SK-N-SH treated with all-trans-retinoic acid at 6 μM for 48 hours (cell line): Measurements from ENCODE around the gene NRXN2.
"Not testable (repeated sequence)": the region's sequence is repeated elsewhere in the genome, so short reads cannot be mapped to it uniquely, and the experiment has no call there.

Experiments used
- ATAC-seq: fragments of 200-7000 bp; cut with Tn5 transposase; 3 replicates; pipeline ENCODE4 v1.9.1; 2020; ENCODE audit warnings: mild to moderate bottlenecking, moderate library complexity
- ARNTL ChIP-seq: fragments of 450-650 bp; formaldehyde crosslinking; IDR thresholded peaks from 2 replicates; pipeline ENCODE4 v1.5.0; 2020; ENCODE audit warnings: low read depth, mild to moderate bottlenecking, moderate library complexity, borderline replicate concordance
- CSDC2 ChIP-seq: fragments of 250-450 bp; sonication (Bioruptor Pico); IDR thresholded peaks from 2 replicates; pipeline ENCODE4 v1.5.0; 2020; ENCODE audit warnings: mild to moderate bottlenecking, moderate library complexity
- ESRRG ChIP-seq: fragments of 250-450 bp; sonication (Bioruptor Pico); IDR thresholded peaks from 2 replicates; pipeline ENCODE4 v1.6.1; 2021; ENCODE audit warnings: mild to moderate bottlenecking
- ISL1 ChIP-seq: fragments of 250-450 bp; sonication (Bioruptor Pico); IDR thresholded peaks from 2 replicates; pipeline ENCODE4 v2.1.2; 2022; ENCODE audit warnings: mild to moderate bottlenecking, moderate library complexity
- OSR1 ChIP-seq: fragments of 250-450 bp; sonication (Bioruptor Pico); IDR thresholded peaks from 2 replicates; pipeline ENCODE4 v1.8.0; 2022; ENCODE audit warnings: moderate library complexity, mild to moderate bottlenecking, inconsistent platforms
- PATZ1 ChIP-seq: fragments of 250-450 bp; sonication (Bioruptor Pico); IDR thresholded peaks from 2 replicates; pipeline ENCODE4 v1.8.0; 2020; ENCODE audit warnings: mild to moderate bottlenecking, moderate library complexity, borderline replicate concordance
- PPARA ChIP-seq: fragments of 250-450 bp; sonication (Bioruptor Pico); IDR thresholded peaks from 2 replicates; pipeline ENCODE4 v1.5.0; 2020; ENCODE audit warnings: mild to moderate bottlenecking, borderline replicate concordance
- RARB ChIP-seq: fragments of 250-450 bp; sonication (Bioruptor Pico); IDR thresholded peaks from 2 replicates; pipeline ENCODE4 v1.8.0; 2021; ENCODE audit warnings: mild to moderate bottlenecking, moderate library complexity
- SNAI2 ChIP-seq: fragments of 250-450 bp; sonication (Bioruptor Pico); IDR thresholded peaks from 2 replicates; pipeline ENCODE4 v1.5.0; 2020; ENCODE audit warnings: mild to moderate bottlenecking, moderate library complexity
- TCF4 ChIP-seq: fragments of 250-450 bp; sonication (Bioruptor Pico); IDR thresholded peaks from 2 replicates; pipeline ENCODE4 v1.8.0; 2021; ENCODE audit warnings: mild to moderate bottlenecking, moderate library complexity, borderline replicate concordance
- TSHZ2 ChIP-seq: fragments of 250-450 bp; sonication (Bioruptor Pico); IDR thresholded peaks from 2 replicates; pipeline ENCODE4 v1.5.0; 2020; ENCODE audit warnings: mild to moderate bottlenecking, moderate library complexity
- ZC3H10 ChIP-seq: fragments of 250-450 bp; sonication (Bioruptor Pico); IDR thresholded peaks from 2 replicates; pipeline ENCODE4 v1.5.1; 2021; ENCODE audit warnings: mild to moderate bottlenecking, moderate library complexity
- ZFP3 ChIP-seq: fragments of 250-450 bp; sonication (Bioruptor Pico); IDR thresholded peaks from 2 replicates; pipeline ENCODE4 v1.5.0; 2020; ENCODE audit warnings: mild to moderate bottlenecking, moderate library complexity
- ZFP30 ChIP-seq: fragments of 450-650 bp; formaldehyde crosslinking; IDR thresholded peaks from 2 replicates; pipeline ENCODE4 v1.5.0; 2022; ENCODE audit warnings: mild to moderate bottlenecking, moderate library complexity
- ZNF565 ChIP-seq: fragments of 450-650 bp; formaldehyde crosslinking; conservative IDR thresholded peaks from 2 replicates; pipeline ENCODE4 v1.5.0; 2020; ENCODE audit warnings: low read depth, mild to moderate bottlenecking, moderate library complexity
- ZNF70 ChIP-seq: fragments of 450-650 bp; formaldehyde crosslinking; IDR thresholded peaks from 2 replicates; pipeline ENCODE4 v1.5.0; 2020; ENCODE audit warnings: mild to moderate bottlenecking, moderate library complexity
- TF ChIP-seq, protein P1 (sequence below): fragments of 250-450 bp; sonication (Bioruptor Pico); IDR thresholded peaks from 2 replicates; pipeline ENCODE4 v1.5.1; 2021; ENCODE audit warnings: mild to moderate bottlenecking, moderate library complexity
- TF ChIP-seq, protein P2 (sequence below): fragments of 250-450 bp; sonication (Bioruptor Pico); IDR thresholded peaks from 2 replicates; pipeline ENCODE4 v1.5.1; 2020; ENCODE audit warnings: low read depth, mild to moderate bottlenecking, moderate library complexity
- TF ChIP-seq, protein P3 (sequence below): fragments of 250-450 bp; sonication (Bioruptor Pico); IDR thresholded peaks from 2 replicates; pipeline ENCODE4 v1.8.0; 2021; ENCODE audit warnings: low read depth, mild to moderate bottlenecking, moderate library complexity, borderline replicate concordance

The NRXN2 gene

GRCh38 chr11:64670975-64671374, 52.0 kb downstream of the NRXN2 start (continued):
- TF ChIP-seq PATZ1 (CRISPR knock-in tag) (no peak), ZNF70 (CRISPR knock-in tag) (no peak), ESRRG (CRISPR knock-in tag) (no peak), ZC3H10 (CRISPR knock-in tag) (no peak), TSHZ2 (CRISPR knock-in tag) (no peak), SNAI2 (no peak), OSR1 (CRISPR knock-in tag) (no peak)

- no peak for ATAC-seq
- TF ChIP-seq PATZ1 (CRISPR knock-in tag) (no peak), ZFP30 (CRISPR knock-in tag) (no peak), ARNTL (CRISPR knock-in tag) (no peak), ZC3H10 (CRISPR knock-in tag) (no peak), ZNF565 (no peak), ISL1 (CRISPR knock-in tag) (no peak), TCF4 (no peak), ZFP3 (CRISPR knock-in tag) (no peak)
- TF ChIP-seq, protein P1, sequence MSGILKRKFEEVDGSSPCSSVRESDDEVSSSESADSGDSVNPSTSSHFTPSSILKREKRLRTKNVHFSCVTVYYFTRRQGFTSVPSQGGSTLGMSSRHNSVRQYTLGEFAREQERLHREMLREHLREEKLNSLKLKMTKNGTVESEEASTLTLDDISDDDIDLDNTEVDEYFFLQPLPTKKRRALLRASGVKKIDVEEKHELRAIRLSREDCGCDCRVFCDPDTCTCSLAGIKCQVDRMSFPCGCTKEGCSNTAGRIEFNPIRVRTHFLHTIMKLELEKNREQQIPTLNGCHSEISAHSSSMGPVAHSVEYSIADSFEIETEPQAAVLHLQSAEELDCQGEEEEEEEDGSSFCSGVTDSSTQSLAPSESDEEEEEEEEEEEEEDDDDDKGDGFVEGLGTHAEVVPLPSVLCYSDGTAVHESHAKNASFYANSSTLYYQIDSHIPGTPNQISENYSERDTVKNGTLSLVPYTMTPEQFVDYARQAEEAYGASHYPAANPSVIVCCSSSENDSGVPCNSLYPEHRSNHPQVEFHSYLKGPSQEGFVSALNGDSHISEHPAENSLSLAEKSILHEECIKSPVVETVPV = no peak
These were observed 55.7 kb downstream of the NRXN2 start for GRCh38 chr11:64667154-64667745.

DNA sequence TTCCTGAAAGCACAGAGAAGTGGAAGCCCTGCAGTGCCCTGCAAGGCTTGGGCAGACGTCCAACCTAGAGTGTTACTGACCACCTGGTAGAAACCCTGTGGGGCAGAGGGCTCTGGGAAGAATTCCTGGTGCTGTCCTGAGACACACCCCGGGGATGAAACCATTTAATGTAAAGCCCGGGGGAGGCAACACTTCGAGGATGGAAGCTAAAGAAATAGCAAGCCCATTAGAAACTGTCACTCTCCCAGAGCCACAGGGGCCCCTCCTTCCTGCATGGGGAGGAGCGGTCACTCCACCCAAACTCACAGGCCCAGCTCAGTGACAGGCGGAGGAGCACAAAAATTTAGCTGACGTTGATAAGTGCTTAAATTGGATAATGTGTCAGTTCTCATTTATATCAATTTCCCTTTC, 57.6 kb downstream of the NRXN2 start:
- ATAC-seq = no peak
- TF ChIP-seq PPARA (no peak), RARB (CRISPR knock-in tag) (no peak), ZNF565 (no peak), ZFP3 (CRISPR knock-in tag) (no peak), ARNTL (CRISPR knock-in tag) (no peak), PATZ1 (CRISPR knock-in tag) (no peak), CSDC2 (no peak), TCF4 (no peak), ESRRG (CRISPR knock-in tag) (no peak)
- TF ChIP-seq, protein P2, sequence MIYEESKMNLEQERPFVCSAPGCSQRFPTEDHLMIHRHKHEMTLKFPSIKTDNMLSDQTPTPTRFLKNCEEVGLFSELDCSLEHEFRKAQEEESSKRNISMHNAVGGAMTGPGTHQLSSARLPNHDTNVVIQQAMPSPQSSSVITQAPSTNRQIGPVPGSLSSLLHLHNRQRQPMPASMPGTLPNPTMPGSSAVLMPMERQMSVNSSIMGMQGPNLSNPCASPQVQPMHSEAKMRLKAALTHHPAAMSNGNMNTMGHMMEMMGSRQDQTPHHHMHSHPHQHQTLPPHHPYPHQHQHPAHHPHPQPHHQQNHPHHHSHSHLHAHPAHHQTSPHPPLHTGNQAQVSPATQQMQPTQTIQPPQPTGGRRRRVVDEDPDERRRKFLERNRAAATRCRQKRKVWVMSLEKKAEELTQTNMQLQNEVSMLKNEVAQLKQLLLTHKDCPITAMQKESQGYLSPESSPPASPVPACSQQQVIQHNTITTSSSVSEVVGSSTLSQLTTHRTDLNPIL (CRISPR knock-in tag) = no peak
- TF ChIP-seq, protein P1 = no peak
- TF ChIP-seq, protein P3, sequence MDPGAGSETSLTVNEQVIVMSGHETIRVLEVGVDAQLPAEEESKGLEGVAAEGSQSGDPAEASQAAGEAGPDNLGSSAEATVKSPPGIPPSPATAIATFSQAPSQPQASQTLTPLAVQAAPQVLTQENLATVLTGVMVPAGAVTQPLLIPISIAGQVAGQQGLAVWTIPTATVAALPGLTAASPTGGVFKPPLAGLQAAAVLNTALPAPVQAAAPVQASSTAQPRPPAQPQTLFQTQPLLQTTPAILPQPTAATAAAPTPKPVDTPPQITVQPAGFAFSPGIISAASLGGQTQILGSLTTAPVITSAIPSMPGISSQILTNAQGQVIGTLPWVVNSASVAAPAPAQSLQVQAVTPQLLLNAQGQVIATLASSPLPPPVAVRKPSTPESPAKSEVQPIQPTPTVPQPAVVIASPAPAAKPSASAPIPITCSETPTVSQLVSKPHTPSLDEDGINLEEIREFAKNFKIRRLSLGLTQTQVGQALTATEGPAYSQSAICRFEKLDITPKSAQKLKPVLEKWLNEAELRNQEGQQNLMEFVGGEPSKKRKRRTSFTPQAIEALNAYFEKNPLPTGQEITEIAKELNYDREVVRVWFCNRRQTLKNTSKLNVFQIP = no peak

GRCh38 chr11:64664236-64664870, 58.6 kb downstream of the NRXN2 start:
- ATAC-seq = not testable (repeated sequence)
